Stimulated activated CD4-positive, alpha-beta T cell treated with anti-CD3 and anti-CD28 coated beads, Interleukin-2, amount 100 ng/mL, for 48 hours (primary cell): ENCODE measurements around the gene CTR9.
A peak's percentile ranks its signal among the peaks of the same experiment; 100 is the strongest.

Experiments
- DNase-seq, 2 donors: peaks; one replicate each; pipeline ENCODE4 v3.0.0-alpha.2; 2020

Gene CTR9

GRCh38 chr11:10750838-10751580, at the start of gene CTR9:
Gene CTR9 (plus strand): TSS chr11:10751246. CDS start chr11:10751413, 167 bp downstream.
- peak; percentile 89 to 90 for DNase-seq

GRCh38 chr11:10701982-10702381, 49.1 kb upstream of the CTR9 start:
- no peak for DNase-seq

DNA sequence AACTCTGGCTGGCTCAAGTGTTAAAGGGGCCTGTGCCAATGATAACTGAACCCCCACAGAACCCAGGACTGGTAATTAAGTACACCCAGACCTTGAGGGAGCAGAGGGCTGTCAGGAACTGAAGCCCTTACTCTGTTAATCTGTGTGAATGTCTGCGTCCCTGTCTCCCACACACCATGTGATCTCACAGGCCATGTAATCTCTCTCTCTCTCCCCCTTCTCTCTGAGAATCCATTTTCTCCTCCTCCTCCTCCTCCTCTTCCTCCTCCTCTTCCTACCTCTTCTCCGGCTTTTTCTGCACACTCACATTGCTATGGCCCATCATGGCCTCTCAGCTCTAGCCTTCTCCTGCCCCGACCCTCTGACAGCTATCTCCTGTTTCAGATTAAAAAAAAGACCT, 42.9 kb upstream of the CTR9 start:
- DNase-seq = no peak

- no peak for DNase-seq
Measured at GRCh38 chr11:10709299-10710086, 41.6 kb upstream of the CTR9 start.

DNA sequence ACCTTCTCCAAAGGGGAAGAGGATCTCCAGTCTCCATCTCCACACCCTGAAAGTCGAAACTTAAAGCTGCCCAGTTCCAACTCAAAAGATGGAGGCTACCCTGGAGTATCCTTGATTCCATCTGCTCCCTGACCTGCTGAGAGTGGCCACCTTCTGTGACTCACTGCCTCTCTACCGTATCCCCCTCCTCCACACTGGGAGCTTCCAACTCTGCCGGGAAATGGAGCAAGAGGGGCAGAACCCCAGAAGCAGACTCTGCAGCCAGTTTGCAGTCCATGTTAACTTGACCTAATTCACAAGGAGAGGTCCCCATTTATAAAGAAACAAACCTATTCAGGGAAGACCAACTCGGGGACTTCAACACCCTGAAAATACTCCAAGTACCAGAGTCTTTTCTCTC, 35.5 kb upstream of the CTR9 start:
- DNase-seq = no peak

GRCh38 chr11:10716122-10716521, 34.9 kb upstream of the CTR9 start:
- no peak for DNase-seq

DNA sequence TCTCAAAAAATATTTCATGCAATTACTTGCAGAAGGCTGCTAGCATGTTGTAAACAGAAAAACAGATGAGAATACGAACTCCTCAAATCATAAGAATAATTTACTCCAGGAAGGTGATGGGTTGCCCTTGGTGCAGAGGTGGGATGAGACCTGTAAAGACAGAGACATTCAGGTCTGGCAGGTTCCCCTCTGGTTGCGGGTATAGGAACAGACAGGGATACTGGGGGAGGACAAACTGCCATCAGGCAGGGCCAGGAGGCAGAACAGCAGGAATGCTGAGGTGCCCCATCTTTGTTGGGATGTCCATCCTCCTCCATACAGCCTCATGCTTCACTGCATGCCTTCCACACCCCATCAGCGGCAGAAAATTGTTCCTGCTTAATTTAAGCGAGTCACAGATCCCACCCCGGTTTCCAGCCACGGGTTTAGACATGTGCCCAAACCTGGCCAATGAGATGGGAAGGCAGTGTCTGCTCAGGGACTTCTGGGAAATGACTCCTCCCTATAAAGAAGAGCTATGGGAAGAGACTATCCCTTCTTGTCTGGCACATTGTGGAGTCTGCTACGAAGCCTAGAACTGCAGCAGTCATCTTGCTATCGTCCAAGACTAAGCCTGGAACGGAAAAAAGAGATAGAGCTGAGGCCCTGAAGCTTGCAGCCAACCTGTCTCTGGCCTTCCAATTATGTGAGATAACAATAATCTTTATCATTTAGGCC, 34.3 kb upstream of the CTR9 start:
- no peak for DNase-seq

DNA sequence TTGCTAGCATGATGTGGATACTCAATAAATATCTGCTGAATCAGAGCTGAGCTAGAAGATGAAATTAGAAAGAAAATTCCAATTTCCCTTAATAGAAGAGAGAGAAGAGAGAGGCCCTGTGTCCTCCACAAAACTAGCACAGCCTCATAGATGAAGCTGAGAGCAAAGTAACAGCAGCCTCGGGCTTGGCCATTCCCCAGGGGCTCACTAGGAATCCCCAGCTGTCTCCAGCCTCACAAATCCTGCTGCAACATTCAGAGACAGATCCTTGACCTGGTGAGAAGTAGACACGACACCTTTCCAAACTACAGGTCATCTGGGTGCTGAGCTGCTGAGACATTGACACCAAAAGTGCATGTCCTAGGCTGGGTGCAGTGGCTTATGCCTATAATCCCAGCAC, 31.4 kb upstream of the CTR9 start:
- no peak for DNase-seq

DNA sequence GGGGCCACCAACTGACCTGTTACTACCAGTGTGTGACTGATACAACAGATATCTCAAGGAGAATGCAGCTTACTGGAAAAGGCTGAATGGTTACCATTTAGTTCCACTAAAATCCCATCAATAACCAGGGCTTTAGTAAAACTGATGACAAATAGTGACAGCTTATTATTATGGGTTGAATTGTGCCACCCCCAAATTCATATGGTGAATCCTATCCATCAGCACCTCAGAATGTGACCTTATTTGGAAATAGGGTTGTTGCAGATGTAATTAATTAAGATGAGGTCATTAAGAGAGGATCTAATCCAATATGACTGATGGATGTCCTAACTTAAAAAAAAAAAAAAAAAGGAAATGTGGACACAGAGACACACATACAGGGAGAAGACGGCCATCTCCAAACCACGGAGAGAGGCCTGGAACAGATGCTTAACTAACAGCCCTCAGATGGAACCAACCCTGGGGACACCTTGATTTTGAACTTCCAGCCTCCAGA, 30.1 kb upstream of the CTR9 start:
- no peak for DNase-seq

DNA sequence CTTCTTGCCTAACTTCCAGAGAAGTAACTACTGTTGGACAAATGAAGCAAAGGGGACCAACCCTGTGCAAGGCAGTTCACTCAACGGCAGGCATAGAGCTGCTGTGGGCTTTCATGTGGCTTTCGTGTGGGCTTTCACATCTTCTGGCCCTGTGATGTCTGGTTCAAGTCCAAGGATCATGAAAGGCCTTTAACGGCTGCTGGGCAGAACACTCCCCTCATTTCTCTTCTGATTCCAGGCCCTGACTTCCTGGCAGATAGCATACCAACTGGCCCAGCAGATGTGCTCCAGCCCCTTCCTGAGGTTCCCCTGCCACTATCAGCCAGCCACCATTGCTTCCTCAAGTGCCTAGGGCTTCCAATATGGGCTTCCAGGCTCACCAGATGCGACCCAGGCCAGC, 28.7 kb upstream of the CTR9 start:
- no peak for DNase-seq

DNA sequence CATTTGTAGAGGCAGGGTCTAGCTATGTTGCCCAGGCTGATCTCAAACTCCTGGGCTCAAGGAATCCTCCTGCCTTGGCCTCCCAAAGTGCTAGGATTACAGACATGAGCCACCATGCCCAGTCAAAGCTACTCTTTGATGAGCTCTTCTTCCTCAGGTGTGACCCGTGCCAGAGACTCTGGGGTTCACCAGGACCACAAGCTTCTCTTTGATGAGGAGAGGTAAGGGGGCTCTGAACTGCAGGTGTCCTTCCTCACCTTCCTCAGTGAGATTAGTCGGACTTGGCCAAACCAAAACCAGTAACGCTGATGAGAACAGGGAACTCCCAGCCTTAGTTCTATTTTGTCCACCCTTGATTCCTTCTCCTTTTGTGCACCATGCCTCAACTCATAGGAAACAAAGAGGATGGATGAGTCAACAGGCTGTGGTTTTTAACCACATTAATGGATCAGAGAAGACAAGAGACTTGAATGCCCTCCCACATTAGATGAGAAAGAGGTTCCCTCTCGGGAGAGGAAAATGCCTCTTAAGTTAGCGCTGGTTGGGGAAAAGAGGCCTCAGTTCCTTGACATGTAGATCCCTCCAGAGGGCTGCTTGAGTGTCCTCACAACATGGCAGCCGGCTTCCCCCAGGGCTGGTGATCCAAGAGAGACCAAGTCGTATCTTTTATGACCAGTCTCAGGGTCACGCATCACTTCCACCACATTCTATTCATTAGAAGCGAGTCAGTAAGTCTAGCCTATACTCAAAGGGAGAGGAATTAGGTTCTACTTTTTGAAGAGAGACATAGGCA, 25.7 kb upstream of the CTR9 start:
- DNase-seq = peak; percentile 18 to 27

DNA sequence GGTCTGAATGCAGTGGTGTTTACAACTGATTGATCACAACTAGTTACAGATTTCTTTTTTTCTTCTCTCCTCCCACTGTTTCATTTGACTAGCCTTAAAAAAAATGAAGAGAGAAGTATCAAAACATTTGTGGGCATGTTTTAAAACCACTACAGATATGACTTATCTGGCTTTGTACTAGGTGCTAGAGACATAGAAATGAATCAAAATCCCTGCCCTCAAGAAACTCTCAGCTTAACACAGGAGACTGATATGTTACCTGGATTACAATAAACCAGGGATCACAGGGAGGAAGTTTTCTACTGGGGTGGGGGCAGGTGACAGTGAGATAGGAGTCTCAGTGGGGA, 25.2 kb upstream of the CTR9 start:
- DNase-seq = no peak

GRCh38 chr11:10727146-10727851, 23.7 kb upstream of the CTR9 start:
- no peak for DNase-seq

- DNase-seq = no peak
Measured at GRCh38 chr11:10728154-10728553, 22.9 kb upstream of the CTR9 start.

DNA sequence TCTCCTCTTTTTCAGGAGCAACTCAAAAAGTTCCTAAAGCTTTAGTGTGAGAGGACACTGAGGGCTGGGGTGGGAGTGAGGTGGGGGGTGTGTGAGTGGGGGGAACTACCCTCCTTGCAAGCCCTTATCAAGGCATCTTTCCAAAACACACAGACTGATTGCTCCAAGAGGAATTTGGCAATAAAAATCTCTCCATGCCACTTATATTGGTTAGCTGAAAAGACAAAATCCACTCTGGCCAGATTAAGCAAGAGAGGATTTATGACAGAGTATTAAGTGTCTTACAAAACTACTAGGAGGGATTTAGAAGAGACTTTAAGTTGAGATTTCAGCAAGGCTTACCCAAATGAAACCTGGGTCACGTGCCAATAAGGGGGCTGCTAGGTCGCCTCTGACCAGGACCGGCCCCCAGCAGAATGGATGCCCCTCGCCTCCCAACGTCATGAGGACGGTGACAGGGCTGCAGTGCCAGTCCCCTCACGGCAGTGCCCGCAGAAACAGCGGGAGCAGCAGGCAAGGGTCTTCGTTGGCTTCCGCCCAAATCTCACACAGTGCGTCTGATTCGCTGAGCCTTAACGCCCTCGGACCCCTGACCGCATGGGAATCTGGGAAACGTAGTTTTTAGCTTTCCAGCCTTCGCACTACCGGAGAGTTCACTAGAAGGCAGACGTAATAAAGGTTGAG, 22.1 kb upstream of the CTR9 start:
- no peak for DNase-seq

DNA sequence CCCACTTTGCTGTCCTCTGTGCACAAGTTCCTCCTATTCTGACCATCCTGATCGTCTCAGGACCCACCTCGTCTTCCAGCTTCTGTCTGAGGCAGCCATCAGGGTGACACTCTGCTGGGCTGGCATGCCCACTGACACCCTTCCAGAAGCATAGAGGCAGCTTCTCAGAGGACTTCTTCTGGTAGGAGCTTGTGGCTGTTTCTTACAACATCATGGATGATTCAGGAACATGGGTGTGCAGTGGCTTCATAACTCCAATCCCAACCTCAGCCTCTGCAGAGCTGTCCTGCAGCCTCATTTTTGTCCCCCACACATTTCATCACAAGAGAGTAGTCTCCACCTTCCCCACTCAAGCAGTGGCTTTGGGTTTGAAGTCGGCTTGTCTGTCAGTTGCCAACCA, 20.9 kb upstream of the CTR9 start:
- no peak for DNase-seq

GRCh38 chr11:10731064-10731680, 19.9 kb upstream of the CTR9 start:
- no peak for DNase-seq

GRCh38 chr11:10735481-10736475, 15.3 kb upstream of the CTR9 start:
- peak; percentile 90 to 94 for DNase-seq

DNA sequence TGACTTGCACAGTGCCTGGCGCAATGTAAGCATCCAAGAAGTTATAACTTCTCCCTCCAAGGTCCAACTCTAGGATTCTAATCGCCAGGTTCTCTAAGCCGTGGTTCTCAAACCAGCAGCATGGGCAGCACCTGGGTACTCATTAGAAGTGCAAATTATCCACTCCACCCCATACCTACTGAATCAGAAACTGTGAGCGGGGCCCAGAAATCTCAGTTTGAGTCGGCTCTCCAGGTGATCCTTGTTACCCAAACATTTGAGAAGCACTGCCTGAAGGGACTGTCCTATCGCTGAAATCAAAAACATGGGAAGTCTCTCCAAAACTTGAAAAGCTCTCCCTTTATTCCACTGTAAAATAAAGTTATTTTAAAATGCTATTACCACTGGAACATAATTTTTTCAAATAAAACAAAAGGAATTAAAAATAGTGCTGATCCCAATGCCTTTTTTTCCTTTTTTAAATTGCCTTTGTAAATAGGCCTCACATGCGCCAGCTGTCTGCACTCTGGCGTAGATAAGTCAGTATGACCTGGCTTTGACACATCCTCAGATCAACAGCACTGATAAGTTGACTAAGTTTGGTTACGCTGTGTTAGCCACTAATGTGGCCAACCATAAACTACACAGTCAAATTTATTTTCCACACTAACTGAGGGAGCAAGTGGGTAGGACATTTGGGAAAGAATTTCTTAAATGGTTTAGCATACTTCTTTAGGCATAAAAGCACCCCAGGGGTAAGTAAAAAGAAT, 8.4 kb upstream of the CTR9 start:
- no peak for DNase-seq
